ENCODE data around the gene MYO5C. TPM values are rescaled to one million over a fixed set of nuclear protein-coding genes. Genes with fewer than 3 reads are reported as not detected.

MYO5C gene
- total RNA-seq, 4 donors from 2014 or later: 9.2 to 61.8 (median 21.4) TPM

GRCh38 chr15:52306270-52306669 is 10.7 kb upstream of the MYO5C start:
- TF ChIP-seq CTCF (IDR thresholded peaks at IDR 0.05; ENCODE audit: low read depth): no peak

GRCh38 chr15:52303093-52303772 is 7.6 kb upstream of the MYO5C start:
- TF ChIP-seq CTCF (IDR thresholded peaks at IDR 0.05; ENCODE audit: low read depth): no peak

GRCh38 chr15:52301265-52301847 is 5.8 kb upstream of the MYO5C start:
- TF ChIP-seq CTCF (IDR thresholded peaks at IDR 0.05; ENCODE audit: low read depth): no peak

GRCh38 chr15:52294881-52295420 is 653 bp downstream of the MYO5C start:
- no peak for TF ChIP-seq CTCF (IDR thresholded peaks at IDR 0.05; ENCODE audit: low read depth)

- TF ChIP-seq CTCF (IDR thresholded peaks at IDR 0.05; ENCODE audit: low read depth): no peak
Measured at GRCh38 chr15:52292780-52293392, 2.7 kb downstream of the MYO5C start.

- no peak for TF ChIP-seq CTCF (IDR thresholded peaks at IDR 0.05; ENCODE audit: low read depth)
Measured at GRCh38 chr15:52291204-52291603, 4.4 kb downstream of the MYO5C start.

GRCh38 chr15:52290800-52291199 is 4.8 kb downstream of the MYO5C start:
- no peak for TF ChIP-seq CTCF (IDR thresholded peaks at IDR 0.05; ENCODE audit: low read depth)

Data from subcutaneous adipose tissue (tissue), 4 donors.